ENCODE results near the gene SLAMF1. TPM values are rescaled to one million over a fixed set of nuclear protein-coding genes. Genes with fewer than 3 reads are reported as not detected.
"Not testable (repeated sequence)": the region's sequence is repeated elsewhere in the genome, so short reads cannot be mapped to it uniquely, and the experiment has no call there.

Gene SLAMF1, protein sequence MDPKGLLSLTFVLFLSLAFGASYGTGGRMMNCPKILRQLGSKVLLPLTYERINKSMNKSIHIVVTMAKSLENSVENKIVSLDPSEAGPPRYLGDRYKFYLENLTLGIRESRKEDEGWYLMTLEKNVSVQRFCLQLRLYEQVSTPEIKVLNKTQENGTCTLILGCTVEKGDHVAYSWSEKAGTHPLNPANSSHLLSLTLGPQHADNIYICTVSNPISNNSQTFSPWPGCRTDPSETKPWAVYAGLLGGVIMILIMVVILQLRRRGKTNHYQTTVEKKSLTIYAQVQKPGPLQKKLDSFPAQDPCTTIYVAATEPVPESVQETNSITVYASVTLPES
- polyA plus RNA-seq (ENCODE audit: insufficient read length): not detected

GRCh38 chr1:160646711-160647328 is at the start of gene SLAMF1:
SLAMF1 (minus strand) TSS chr1:160647044; CDS start chr1:160646945, 99 bp downstream.
- DNase-seq: no peak

- DNase-seq: not testable (repeated sequence)
Measured at GRCh38 chr1:160692390-160692789, 45.5 kb upstream of the SLAMF1 start.

DNA sequence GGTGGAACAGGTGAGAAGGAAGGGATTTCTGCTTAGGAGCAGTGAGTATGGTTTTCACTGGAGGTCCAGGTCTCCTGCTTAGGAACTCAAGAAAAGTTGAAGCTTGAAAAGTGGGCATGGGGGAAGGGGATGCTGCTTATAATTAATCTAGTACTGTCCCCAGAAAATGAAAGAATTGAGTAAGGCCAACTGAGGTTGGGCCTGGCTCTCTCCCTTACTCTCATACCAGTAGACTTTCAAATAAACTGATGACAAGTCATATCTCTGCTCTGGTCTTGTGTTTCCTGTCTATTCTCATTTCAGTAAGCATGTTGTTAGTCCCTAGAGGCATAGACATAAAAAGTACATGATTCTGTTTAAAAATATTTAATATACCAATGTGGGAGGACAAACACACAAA is 38.4 kb upstream of the SLAMF1 start:
- no peak for DNase-seq

- no peak for DNase-seq
Measured at GRCh38 chr1:160682983-160683865, 36.4 kb upstream of the SLAMF1 start.

DNA sequence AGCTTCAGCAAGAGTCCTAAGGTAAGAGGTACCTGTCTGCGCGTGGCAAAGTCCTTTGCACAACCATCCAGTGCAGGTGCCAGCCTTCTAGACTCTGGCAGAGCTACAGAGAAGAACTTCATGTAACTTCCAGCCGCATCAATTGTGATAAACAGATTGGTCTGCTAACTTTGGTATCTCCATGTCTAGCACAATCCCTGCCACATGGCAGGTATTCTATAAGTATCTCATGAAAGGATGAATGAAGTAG is 35.0 kb upstream of the SLAMF1 start:
- DNase-seq: no peak

- DNase-seq: peak; percentile 43
Measured at GRCh38 chr1:160681066-160681890, 34.4 kb upstream of the SLAMF1 start.

- DNase-seq: no peak
Measured at GRCh38 chr1:160680399-160680798, 33.6 kb upstream of the SLAMF1 start.

DNA sequence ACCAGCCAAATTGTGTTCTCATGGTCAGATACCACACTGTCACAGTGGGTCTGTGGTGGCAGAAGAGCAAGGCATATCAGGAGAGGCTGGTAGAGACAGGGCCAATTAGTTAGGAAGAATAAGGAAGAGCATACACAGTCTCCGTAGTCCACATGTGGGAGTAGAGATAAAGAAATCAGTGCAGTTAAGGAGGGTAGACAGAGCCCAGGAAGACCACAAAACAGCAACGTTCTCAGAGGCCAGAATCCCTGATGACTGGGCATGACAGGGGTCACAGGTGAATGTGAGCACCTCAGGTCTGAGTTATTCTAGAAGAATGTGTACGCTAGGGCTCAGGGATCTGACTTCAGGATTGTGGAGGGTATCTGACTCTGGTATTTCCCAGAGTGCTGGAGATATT is 33.0 kb upstream of the SLAMF1 start:
- DNase-seq: no peak

- DNase-seq: no peak
Measured at GRCh38 chr1:160676869-160677597, 30.2 kb upstream of the SLAMF1 start.

DNA sequence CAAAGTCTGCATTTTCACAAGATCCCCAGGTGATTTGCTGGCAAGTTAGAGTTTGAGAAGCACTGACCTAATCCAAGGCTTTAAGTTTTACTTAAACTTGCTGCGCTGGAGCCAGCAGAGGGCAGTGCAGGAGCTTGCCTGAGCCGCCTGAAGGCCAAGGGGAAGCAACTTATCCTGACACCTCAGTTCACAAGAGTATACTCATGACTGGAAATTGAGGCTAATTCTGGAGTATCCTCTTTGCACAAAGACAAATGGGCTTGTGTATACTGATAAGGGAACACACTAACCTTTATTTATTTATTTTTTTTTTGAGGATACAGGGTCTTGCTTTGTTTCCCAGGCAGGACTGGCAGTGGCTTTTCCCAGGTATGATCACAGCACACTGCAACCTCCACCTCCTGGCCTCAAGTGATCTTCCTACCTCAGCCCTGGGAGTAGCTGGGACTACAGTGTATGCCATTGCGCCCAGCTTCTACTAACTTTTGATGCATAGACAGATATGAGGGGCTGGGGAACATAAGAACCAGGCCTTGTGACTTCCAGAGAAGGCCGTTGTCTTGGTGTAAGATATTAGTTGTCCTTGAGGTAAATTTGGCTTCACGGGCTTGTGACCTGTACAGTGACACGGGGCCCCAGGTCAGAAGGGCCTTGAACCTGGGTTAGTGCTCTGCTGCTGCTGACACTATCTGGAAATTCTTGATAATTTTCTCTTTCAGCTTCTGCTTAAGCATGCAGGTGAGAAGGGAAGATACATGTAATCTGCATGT is 29.0 kb upstream of the SLAMF1 start:
- peak; percentile 46 for DNase-seq

GRCh38 chr1:160674415-160674814 is 27.6 kb upstream of the SLAMF1 start:
- no peak for DNase-seq

DNA sequence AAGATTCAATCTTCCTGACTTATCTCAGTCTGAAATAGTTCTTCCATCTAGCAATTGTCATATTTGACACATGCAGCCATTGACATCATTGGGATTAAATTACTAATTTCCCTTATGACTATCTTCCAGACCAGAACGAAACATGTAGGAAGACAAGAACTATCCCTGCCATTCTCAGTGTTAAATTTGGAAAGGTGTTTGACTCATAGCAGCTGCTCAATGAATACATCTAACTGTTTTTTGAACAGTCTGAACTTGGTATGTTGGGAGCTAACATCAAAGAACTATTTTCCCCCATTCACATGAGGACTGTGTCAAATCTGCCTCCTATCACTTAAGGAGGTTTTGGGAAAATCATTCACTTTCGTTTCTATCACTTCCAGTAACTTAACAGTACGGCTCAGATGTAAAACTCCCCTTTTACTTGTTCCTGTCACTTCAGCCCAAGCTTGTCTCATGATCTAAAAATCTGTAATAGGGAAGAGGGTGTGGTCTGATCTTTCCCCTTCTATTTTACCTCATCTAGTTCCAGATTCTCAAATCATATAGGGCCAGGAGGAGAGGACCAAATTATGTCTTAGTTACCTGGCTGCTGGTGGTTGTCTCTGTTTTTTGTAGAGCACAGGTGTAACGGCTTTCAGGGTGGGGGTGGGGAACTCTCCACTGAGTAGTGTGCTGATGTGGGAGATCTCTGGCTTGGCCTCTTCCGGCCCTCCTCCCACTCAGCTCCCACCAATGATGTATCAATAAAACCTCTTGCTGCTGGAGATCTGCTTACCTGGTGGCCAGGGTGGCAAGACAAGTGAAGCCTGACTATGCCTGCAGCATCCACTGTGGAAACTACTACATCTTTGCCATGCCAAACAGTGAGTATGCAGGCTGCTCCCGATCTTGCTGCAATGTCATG is 26.2 kb upstream of the SLAMF1 start:
- DNase-seq: no peak

DNA sequence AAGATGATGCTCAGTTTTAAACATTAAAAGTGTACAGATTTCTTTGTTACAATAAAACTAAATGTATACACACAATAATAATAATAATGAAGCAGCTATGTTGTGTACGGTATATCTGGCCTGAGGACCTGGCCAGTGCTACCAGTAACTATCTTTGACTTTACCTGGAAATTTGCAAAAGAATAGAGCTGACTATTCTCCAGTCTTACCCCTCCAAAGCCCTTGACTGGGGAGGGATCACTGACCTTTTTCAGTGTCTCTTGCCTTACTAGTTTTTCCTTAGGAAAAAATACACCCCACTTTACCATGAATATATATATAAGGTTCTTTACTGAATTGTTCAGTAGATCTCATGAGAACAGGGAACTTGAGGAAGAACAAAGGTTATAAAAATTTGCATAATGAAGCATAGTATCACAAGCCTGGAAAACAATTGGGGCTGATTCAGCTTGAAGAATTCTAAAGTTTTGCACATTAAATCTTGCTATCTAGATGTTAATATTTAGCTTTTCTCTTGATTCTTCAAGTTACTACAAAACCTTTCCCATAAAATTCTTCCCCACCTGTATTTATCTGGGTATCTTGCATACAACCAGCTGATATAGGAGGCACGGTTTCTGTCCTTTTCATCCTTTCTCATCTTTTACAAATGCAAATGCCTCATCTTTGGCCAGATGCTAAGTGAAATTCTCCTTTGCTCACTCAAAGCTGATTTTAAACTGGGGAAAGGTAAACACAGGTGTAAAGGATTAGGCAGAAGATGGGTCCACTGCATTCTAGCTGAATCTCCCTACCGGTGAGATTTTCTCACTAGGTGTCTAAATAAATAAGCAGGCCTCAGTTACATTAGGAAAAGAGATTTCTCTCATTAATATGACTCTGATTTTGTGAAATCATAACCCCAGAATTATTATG is 25.0 kb upstream of the SLAMF1 start:
- DNase-seq: no peak

DNA sequence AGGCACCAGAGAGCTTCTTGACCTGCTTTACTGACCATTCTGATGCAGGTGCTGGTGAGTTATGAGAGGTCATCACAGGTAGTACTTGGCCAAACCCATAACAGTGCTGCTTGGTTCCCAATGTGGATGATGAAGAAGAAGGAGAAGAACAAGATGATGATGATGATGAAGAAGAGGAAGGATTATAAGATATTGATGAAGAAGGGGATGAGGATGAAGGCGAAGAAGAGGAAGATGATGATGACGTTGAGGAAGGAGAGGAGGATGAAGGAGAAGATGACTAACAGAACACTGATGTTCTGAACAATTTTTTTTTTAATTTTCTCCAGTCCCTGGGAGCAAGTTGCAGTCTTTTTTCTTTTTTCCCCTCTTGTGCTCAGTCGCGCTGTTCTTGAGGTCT is 23.9 kb upstream of the SLAMF1 start:
- DNase-seq: no peak

DNA sequence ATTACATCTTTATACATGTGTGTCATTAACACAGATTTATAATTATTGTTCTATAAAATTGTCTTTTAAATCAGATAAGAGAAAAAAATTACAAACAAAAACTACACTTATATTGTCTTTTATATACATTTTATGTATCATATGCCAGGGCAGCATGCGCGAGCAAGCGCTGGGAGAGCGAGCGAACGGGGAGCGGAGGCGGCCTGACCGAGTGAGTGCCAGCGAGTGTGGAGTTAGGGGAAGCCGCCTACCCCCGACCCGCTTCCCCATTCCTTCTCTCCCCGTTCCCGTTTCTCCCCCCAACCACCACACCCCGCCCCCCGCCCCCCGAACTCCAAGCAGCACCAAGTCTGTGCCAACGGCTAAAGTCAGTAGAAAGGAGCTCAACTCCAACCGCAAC is 23.0 kb upstream of the SLAMF1 start:
- DNase-seq: no peak

DNA sequence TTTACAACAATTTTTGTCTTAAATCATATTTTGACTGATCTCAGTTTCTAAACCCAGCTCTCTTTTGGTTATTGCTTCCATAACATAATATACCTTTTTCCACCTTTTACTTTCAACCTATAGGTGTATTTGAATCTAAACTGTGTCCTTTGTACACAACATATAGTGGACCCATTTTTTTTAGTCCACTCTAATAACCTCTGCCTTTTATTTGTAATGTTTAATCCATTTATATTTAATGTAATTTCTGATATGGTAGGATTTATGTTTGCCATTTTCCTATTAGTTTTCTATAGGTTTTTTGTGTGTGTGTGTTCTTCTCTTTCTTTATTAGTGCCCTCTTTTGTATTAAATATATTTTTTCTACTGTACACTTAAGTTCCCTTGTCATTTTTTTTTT is 22.4 kb upstream of the SLAMF1 start:
- no peak for DNase-seq

- no peak for DNase-seq
Measured at GRCh38 chr1:160667896-160668295, 21.1 kb upstream of the SLAMF1 start.

- no peak for DNase-seq
Measured at GRCh38 chr1:160666079-160666442, 19.2 kb upstream of the SLAMF1 start.
